RWPE2 (cell line): ENCODE measurements around the gene RANBP1.

Source experiments
- ATAC-seq: fragments of 200-7000 bp; cut with Tn5 transposase; 3 replicates; pipeline ENCODE4 v1.9.1; 2021; ENCODE audit warnings: low read depth
- DNase-seq: peaks from one replicate; pipeline ENCODE4 v3.0.0-alpha.2; 2020; ENCODE audit warnings: low spot score
- H3K27ac ChIP-seq: fragments of 450-650 bp; 2 replicates; pipeline ENCODE4 v1.5.1; 2017; ENCODE audit warnings: mild to moderate bottlenecking; ENCODE audit not compliant: poor library complexity, severe bottlenecking
- H3K27me3 ChIP-seq: fragments of 250-450 bp; sonication (Bioruptor Pico); 2 replicates; pipeline ENCODE4 v1.5.1; 2021; ENCODE audit warnings: mild to moderate bottlenecking, moderate library complexity; ENCODE audit not compliant: insufficient read depth, poor library complexity, severe bottlenecking
- H3K36me3 ChIP-seq: fragments of 250-450 bp; sonication (Bioruptor Pico); 2 replicates; pipeline ENCODE4 v1.5.1; 2020; ENCODE audit warnings: low read depth, mild to moderate bottlenecking, moderate library complexity
- H3K4me1 ChIP-seq: fragments of 250-450 bp; sonication (Bioruptor Pico); 2 replicates; pipeline ENCODE4 v1.5.1; 2021; ENCODE audit warnings: mild to moderate bottlenecking, moderate library complexity; ENCODE audit not compliant: insufficient read depth, poor library complexity, severe bottlenecking
- H3K4me3 ChIP-seq: fragments of 250-450 bp; sonication (Bioruptor Pico); 2 replicates; pipeline ENCODE4 v1.5.1; 2021; ENCODE audit warnings: mild to moderate bottlenecking, moderate library complexity; ENCODE audit not compliant: severe bottlenecking
- H3K9me3 ChIP-seq: fragments of 250-450 bp; sonication (Bioruptor Pico); 2 replicates; pipeline ENCODE4 v1.5.1; 2021; ENCODE audit warnings: mild to moderate bottlenecking, moderate library complexity; ENCODE audit not compliant: severe bottlenecking
- CTCF ChIP-seq: fragments of 450-650 bp; IDR thresholded peaks from one replicate; pipeline ENCODE4 v1.5.1; 2017; ENCODE audit warnings: mild to moderate bottlenecking, moderate library complexity; ENCODE audit not compliant: poor library complexity, severe bottlenecking

The RANBP1 gene

GRCh38 chr22:20088263-20088648, 27.6 kb upstream of the RANBP1 start:
- no peaks in the 10 kb centered on the region for H3K4me1 ChIP-seq
- H3K27ac ChIP-seq, result no peak overlapping the region
- H3K27me3 ChIP-seq, result no peaks in the 10 kb centered on the region
- H3K4me3 ChIP-seq, result no peak overlapping the region
- H3K9me3 ChIP-seq, result peaks cover 4% of the 10 kb centered on the region
- TF ChIP-seq CTCF, result no peak
- peaks cover 96% of the 10 kb centered on the region for H3K36me3 ChIP-seq
- ATAC-seq (no peak), DNase-seq (no peak)

- Histone ChIP-seq H3K27ac (no peak overlapping the region), H3K27me3 (no peaks in the 10 kb centered on the region), H3K4me1 (no peaks in the 10 kb centered on the region), H3K9me3 (peaks cover 4% of the 10 kb centered on the region), H3K36me3 (peaks cover 99% of the 10 kb centered on the region), H3K4me3 (no peak overlapping the region)
- ATAC-seq (no peak), DNase-seq (no peak)
- TF ChIP-seq CTCF, result no peak
Observed at GRCh38 chr22:20089226-20089976, 26.5 kb upstream of the RANBP1 start.

DNA sequence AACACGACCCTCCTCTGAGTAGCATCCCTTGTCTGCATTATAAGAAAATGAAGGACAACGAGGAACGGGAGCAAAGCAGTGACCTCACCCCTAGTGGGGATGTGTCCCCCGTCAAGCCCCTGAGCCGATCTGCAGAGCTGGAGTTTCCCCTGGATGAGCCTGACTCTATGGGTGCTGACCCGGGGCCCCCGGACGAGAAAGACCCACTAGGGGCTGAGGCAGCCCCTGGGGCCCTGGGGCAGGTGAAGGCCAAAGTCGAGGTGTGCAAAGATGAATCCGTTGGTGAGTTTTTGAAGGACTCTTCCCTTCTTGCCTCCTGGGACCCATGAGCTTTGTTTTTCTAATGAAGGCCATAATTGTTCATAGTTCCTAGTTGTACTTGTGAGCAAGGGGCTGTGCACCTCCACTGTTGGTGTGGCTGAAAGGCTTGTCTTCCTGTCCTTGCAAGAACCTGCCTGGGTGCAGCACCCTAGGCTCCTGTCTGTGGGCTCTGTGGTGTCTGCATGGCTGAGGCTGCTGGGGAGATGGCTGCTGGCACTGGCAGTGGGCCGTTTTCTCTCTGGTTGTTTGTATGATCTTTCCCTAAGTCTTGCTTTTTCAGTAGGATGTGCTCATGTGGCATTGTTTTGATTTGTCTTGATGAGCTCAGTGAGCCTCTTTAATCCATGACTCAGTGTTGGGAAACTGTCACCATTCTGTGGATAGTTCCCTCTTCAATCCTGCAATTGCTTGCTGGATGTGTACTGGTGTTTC, 25.8 kb upstream of the RANBP1 start:
- Histone ChIP-seq H3K9me3 (peaks cover 4% of the 10 kb centered on the region), H3K27me3 (no peaks in the 10 kb centered on the region), H3K4me1 (no peaks in the 10 kb centered on the region), H3K36me3 (peaks cover 99% of the 10 kb centered on the region), H3K27ac (no peak overlapping the region), H3K4me3 (no peak overlapping the region)
- TF ChIP-seq CTCF, result no peak
- DNase-seq (no peak), ATAC-seq (no peak)

DNA sequence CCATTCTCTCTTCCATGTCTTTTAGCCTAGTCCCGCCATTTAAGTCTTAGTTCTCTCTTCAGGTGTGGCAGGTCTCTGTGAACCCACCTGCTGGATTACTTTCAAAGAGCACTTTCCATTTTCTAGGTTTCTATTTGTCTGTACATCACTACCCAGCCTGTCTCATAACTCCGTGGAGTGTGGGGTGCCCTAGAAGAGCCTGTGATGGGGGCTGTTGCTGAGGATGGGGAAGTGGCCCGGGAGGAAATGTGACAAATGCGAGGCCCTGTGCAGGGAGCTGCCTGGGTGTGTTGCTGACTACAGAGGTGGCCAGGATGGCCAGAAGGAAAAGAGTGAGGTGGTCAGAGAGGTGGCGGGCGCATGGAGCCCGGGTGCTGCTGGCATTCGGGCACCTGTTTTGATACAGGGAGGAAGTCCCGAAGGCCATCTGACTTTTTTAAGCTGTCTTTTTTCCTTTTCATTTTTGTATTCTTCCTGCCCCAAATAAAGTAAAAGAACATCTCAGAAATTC, 25.1 kb upstream of the RANBP1 start:
- Histone ChIP-seq H3K4me1 (no peaks in the 10 kb centered on the region), H3K27ac (no peak overlapping the region), H3K9me3 (no peaks in the 10 kb centered on the region), H3K4me3 (no peak overlapping the region), H3K36me3 (peaks cover 99% of the 10 kb centered on the region), H3K27me3 (no peaks in the 10 kb centered on the region)
- no peak for TF ChIP-seq CTCF
- ATAC-seq (no peak), DNase-seq (no peak)
